GM12801 (cell line): ENCODE results near the gene AGBL4.

ENCODE experiments used
- CTCF ChIP-seq: IDR thresholded peaks from one replicate; pipeline ENCODE4 v1.5.1; 2011; ENCODE audit warnings: control low read depth; ENCODE audit not compliant: insufficient read length; ENCODE audit errors: extremely low read depth

Gene AGBL4

GRCh38 chr1:48760857-48761256 is 1262.9 kb downstream of the AGBL4 start:
- TF ChIP-seq CTCF: no peak

- no peak for TF ChIP-seq CTCF
Observed at GRCh38 chr1:48758976-48759375, 1264.8 kb downstream of the AGBL4 start.

- TF ChIP-seq CTCF: no peak
Observed at GRCh38 chr1:48757363-48757762, 1266.4 kb downstream of the AGBL4 start.

GRCh38 chr1:48756683-48757316 is 1267.0 kb downstream of the AGBL4 start:
- TF ChIP-seq CTCF: no peak

- no peak for TF ChIP-seq CTCF
Observed at GRCh38 chr1:48753293-48753692, 1270.5 kb downstream of the AGBL4 start.

GRCh38 chr1:48750109-48750508 is 1273.6 kb downstream of the AGBL4 start:
- no peak for TF ChIP-seq CTCF

GRCh38 chr1:48749068-48749467 is 1274.7 kb downstream of the AGBL4 start:
- TF ChIP-seq CTCF: no peak
